ENCODE data around the gene EDEM3. TPM values are rescaled to one million over a fixed set of nuclear protein-coding genes. Genes with fewer than 3 reads are reported as not detected.
A peak's percentile ranks its signal among the peaks of the same experiment; 100 is the strongest.

Gene EDEM3
- 24.1 TPM for total RNA-seq

DNA sequence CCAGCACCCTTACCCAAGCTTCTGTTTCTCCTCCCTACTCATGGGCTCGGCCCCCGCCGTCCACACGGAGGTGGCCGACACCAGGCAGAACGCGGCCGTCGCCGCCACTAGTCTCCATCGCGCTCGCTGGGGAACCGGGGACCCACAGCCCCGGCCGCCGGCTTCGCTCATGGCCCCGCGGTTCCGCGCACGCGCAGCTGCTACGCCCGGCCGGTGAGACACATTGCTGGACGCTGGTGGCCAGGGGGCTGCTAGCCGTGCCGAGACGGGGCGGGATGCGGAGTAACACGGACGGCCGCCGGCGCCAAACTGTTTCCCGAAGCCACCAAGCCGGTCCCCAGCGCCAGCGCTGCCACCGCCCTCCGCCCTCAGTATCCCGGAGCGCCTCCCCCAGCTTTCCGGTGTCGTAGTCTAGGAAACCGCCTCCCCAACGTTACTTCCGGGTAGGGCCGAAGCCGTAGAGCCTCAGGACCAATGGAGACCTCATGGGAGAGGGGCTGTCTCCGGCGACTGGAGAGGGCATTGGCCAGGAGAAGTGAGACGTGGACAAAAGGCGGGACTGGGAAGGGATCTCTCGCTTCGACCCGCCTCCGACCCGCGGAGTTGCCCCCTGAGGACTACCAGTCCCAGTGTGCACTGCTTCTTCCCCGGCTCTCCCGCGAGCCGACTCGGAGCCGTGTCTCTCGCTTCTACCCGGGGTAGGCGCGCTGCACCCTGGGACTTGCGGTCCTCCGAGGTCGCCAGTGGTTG lies at the start of gene EDEM3:
Gene EDEM3, minus strand, starts transcription at position 383 of the 750 bp plus-strand sequence. Its CDS starts 212 bp downstream, at position 171.
- peak within 1 kb of the TSS; percentile 74 to 99 for H3K4me3 ChIP-seq
- peak; percentile 100 for DNase-seq (ENCODE audit: extremely low spot score in 2 of 2)
- no peaks in the 10 kb centered on the region for H3K27me3 ChIP-seq
- intact Hi-C loops (cut with DNase I), result no loop called here
- no peaks in the 10 kb centered on the region for H3K9me3 ChIP-seq
- TF ChIP-seq POLR2A (IDR thresholded peaks at IDR 0.05) (peak; percentile 25 to 95), CTCF (IDR thresholded peaks at IDR 0.05) (no peak), POLR2AphosphoS5 (IDR thresholded peaks at IDR 0.05; ENCODE audit: insufficient read depth in 1 of 2, low read depth in 1 of 2) (peak; percentile 91 to 99)
- H3K36me3 ChIP-seq, result no peaks in the 10 kb centered on the region
- peaks cover 29% of the 10 kb centered on the region for H3K4me1 ChIP-seq
- peak within 1 kb of the TSS; percentile 95 for H3K27ac ChIP-seq

DNA sequence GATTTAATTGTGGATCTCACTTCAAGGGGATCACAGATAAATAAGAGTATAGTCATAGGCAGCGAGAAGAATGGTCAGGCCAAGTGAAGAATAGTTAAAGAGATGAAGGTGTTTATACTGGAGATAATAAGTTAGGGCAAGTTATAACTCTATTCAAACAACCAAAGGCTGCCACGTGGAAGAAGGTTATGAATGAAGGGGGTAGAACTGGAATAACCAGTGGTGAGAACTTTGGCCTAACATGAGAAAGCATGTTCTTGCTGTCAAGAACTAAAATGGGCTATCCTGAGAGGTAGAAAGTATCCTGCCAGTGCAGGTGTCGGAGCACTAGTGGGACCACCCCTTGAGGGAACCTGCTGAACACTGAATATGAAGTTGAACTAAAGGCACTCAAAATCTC lies 49.6 kb upstream of the EDEM3 start:
- DNase-seq (ENCODE audit: extremely low spot score in 2 of 2), result no peak
- no peaks in the 10 kb centered on the region for H3K27me3 ChIP-seq
- H3K4me3 ChIP-seq, result no peak overlapping the region
- H3K36me3 ChIP-seq, result no peaks in the 10 kb centered on the region
- TF ChIP-seq POLR2A (IDR thresholded peaks at IDR 0.05) (no peak), CTCF (IDR thresholded peaks at IDR 0.05) (no peak), POLR2AphosphoS5 (IDR thresholded peaks at IDR 0.05; ENCODE audit: insufficient read depth in 1 of 2, low read depth in 1 of 2) (no peak)
- H3K9me3 ChIP-seq, result no peaks in the 10 kb centered on the region
- peaks cover 18% of the 10 kb centered on the region for H3K4me1 ChIP-seq
- intact Hi-C loops (cut with DNase I), result loop anchor here (2.0 kb wide), 1 partner anchor 179 kb away; no protein-coding TSS in a partner anchor
- H3K27ac ChIP-seq, result no peak overlapping the region

GRCh38 chr1:184803180-184803492 lies 48.5 kb upstream of the EDEM3 start:
- Histone ChIP-seq H3K4me3 (no peak overlapping the region), H3K27me3 (no peaks in the 10 kb centered on the region), H3K9me3 (no peaks in the 10 kb centered on the region), H3K4me1 (peaks cover 18% of the 10 kb centered on the region), H3K27ac (no peak overlapping the region), H3K36me3 (no peaks in the 10 kb centered on the region)
- intact Hi-C loops (cut with DNase I), result no loop called here
- no peak for TF ChIP-seq POLR2AphosphoS5 (IDR thresholded peaks at IDR 0.05; ENCODE audit: insufficient read depth in 1 of 2, low read depth in 1 of 2)
- no peak for TF ChIP-seq CTCF (IDR thresholded peaks at IDR 0.05)
- TF ChIP-seq POLR2A (IDR thresholded peaks at IDR 0.05), result no peak
- DNase-seq (ENCODE audit: extremely low spot score in 2 of 2), result no peak

- intact Hi-C loops (cut with DNase I), result no loop called here
- DNase-seq (ENCODE audit: extremely low spot score in 2 of 2), result no peak
- Histone ChIP-seq H3K27ac (no peak overlapping the region), H3K36me3 (no peaks in the 10 kb centered on the region), H3K9me3 (no peaks in the 10 kb centered on the region), H3K27me3 (no peaks in the 10 kb centered on the region), H3K4me1 (peaks cover 18% of the 10 kb centered on the region), H3K4me3 (no peak overlapping the region)
- TF ChIP-seq CTCF (IDR thresholded peaks at IDR 0.05), result no peak
- TF ChIP-seq POLR2AphosphoS5 (IDR thresholded peaks at IDR 0.05; ENCODE audit: insufficient read depth in 1 of 2, low read depth in 1 of 2), result no peak
- TF ChIP-seq POLR2A (IDR thresholded peaks at IDR 0.05), result no peak
Observed at GRCh38 chr1:184802354-184803179, 47.9 kb upstream of the EDEM3 start.

All from vagina (tissue), 2 donors.